Effector memory CD4-positive, alpha-beta T cell (primary cell): Measurements from ENCODE around the gene TGFBR1.

ENCODE experiments used
- DNase-seq, 3 donors: peaks; one replicate each; pipeline ENCODE4 v3.0.0-alpha.2; 2020
- H3K27ac ChIP-seq: 2 replicates; pipeline ENCODE4 v1.7.0; 2013; ENCODE audit warnings: mild to moderate bottlenecking, low read length, moderate library complexity; ENCODE audit not compliant: insufficient read depth, poor library complexity, severe bottlenecking
- H3K27me3 ChIP-seq: replicated peaks from 2 replicates; pipeline ENCODE4 v1.7.0; 2013; ENCODE audit warnings: mild to moderate bottlenecking, low read length; ENCODE audit not compliant: insufficient read depth, control insufficient read depth, poor library complexity, severe bottlenecking
- H3K36me3 ChIP-seq: 2 replicates; pipeline ENCODE4 v1.7.0; 2013; ENCODE audit warnings: mild to moderate bottlenecking, low read length, moderate library complexity; ENCODE audit not compliant: control insufficient read depth, insufficient read depth
- H3K4me1 ChIP-seq: 2 replicates; pipeline ENCODE4 v1.7.0; 2013; ENCODE audit warnings: low read length, mild to moderate bottlenecking; ENCODE audit not compliant: control insufficient read depth, insufficient read depth, poor library complexity, severe bottlenecking
- H3K4me3 ChIP-seq: 2 replicates; pipeline ENCODE4 v1.7.0; 2013; ENCODE audit warnings: low read length, low read depth, mild to moderate bottlenecking; ENCODE audit not compliant: insufficient read depth, poor library complexity, severe bottlenecking
- H3K9me3 ChIP-seq: 2 replicates; pipeline ENCODE4 v1.7.0; 2013; ENCODE audit warnings: mild to moderate bottlenecking, low read length, moderate library complexity; ENCODE audit not compliant: control insufficient read depth

The TGFBR1 gene

GRCh38 chr9:99066571-99066970 is 38.3 kb upstream of the TGFBR1 start:
- Histone ChIP-seq H3K27ac (no peak overlapping the region), H3K9me3 (no peaks in the 10 kb centered on the region), H3K36me3 (no peaks in the 10 kb centered on the region), H3K4me3 (no peak overlapping the region), H3K27me3 (no peaks in the 10 kb centered on the region), H3K4me1 (peaks cover 12% of the 10 kb centered on the region)
- no peak for DNase-seq

GRCh38 chr9:99069075-99069474 is 35.8 kb upstream of the TGFBR1 start:
- Histone ChIP-seq H3K4me1 (peaks cover 12% of the 10 kb centered on the region), H3K27ac (no peak overlapping the region), H3K27me3 (no peaks in the 10 kb centered on the region), H3K36me3 (no peaks in the 10 kb centered on the region), H3K4me3 (no peak overlapping the region), H3K9me3 (no peaks in the 10 kb centered on the region)
- DNase-seq: no peak

- Histone ChIP-seq H3K9me3 (no peaks in the 10 kb centered on the region), H3K4me1 (peaks cover 12% of the 10 kb centered on the region), H3K36me3 (no peaks in the 10 kb centered on the region), H3K4me3 (no peak overlapping the region), H3K27ac (no peak overlapping the region), H3K27me3 (no peaks in the 10 kb centered on the region)
- DNase-seq: no peak
Observed at GRCh38 chr9:99069546-99069945, 35.4 kb upstream of the TGFBR1 start.

GRCh38 chr9:99070681-99071080 is 34.2 kb upstream of the TGFBR1 start:
- H3K27ac ChIP-seq: no peak overlapping the region
- no peak overlapping the region for H3K4me3 ChIP-seq
- no peak for DNase-seq
- H3K9me3 ChIP-seq: no peaks in the 10 kb centered on the region
- no peaks in the 10 kb centered on the region for H3K36me3 ChIP-seq
- H3K4me1 ChIP-seq: peaks cover 15% of the 10 kb centered on the region
- no peaks in the 10 kb centered on the region for H3K27me3 ChIP-seq

GRCh38 chr9:99071313-99072039 is 33.4 kb upstream of the TGFBR1 start:
- Histone ChIP-seq H3K9me3 (no peaks in the 10 kb centered on the region), H3K36me3 (no peaks in the 10 kb centered on the region), H3K27ac (no peak overlapping the region), H3K4me3 (no peak overlapping the region), H3K27me3 (no peaks in the 10 kb centered on the region), H3K4me1 (peaks cover 23% of the 10 kb centered on the region)
- DNase-seq: no peak

GRCh38 chr9:99072040-99072394 is 32.9 kb upstream of the TGFBR1 start:
- no peaks in the 10 kb centered on the region for H3K9me3 ChIP-seq
- H3K36me3 ChIP-seq: no peaks in the 10 kb centered on the region
- H3K27ac ChIP-seq: no peak overlapping the region
- no peaks in the 10 kb centered on the region for H3K27me3 ChIP-seq
- H3K4me1 ChIP-seq: peaks cover 28% of the 10 kb centered on the region
- H3K4me3 ChIP-seq: no peak overlapping the region
- no peak for DNase-seq

GRCh38 chr9:99073347-99073746 is 31.6 kb upstream of the TGFBR1 start:
- Histone ChIP-seq H3K9me3 (no peaks in the 10 kb centered on the region), H3K27ac (no peak overlapping the region), H3K4me1 (peaks cover 35% of the 10 kb centered on the region), H3K4me3 (no peak overlapping the region), H3K27me3 (no peaks in the 10 kb centered on the region), H3K36me3 (no peaks in the 10 kb centered on the region)
- DNase-seq: no peak

GRCh38 chr9:99073985-99074901 is 30.7 kb upstream of the TGFBR1 start:
- H3K36me3 ChIP-seq: no peaks in the 10 kb centered on the region
- no peak overlapping the region for H3K27ac ChIP-seq
- no peak for DNase-seq
- peaks cover 26% of the 10 kb centered on the region for H3K4me1 ChIP-seq
- H3K9me3 ChIP-seq: no peaks in the 10 kb centered on the region
- H3K4me3 ChIP-seq: no peak overlapping the region
- no peaks in the 10 kb centered on the region for H3K27me3 ChIP-seq

GRCh38 chr9:99074902-99075245 is 30.0 kb upstream of the TGFBR1 start:
- DNase-seq: no peak
- Histone ChIP-seq H3K27me3 (no peaks in the 10 kb centered on the region), H3K4me1 (peaks cover 23% of the 10 kb centered on the region), H3K9me3 (no peaks in the 10 kb centered on the region), H3K4me3 (no peak overlapping the region), H3K27ac (no peak overlapping the region), H3K36me3 (no peaks in the 10 kb centered on the region)

GRCh38 chr9:99075246-99075912 is 29.5 kb upstream of the TGFBR1 start:
- Histone ChIP-seq H3K4me3 (no peak overlapping the region), H3K36me3 (no peaks in the 10 kb centered on the region), H3K27ac (no peak overlapping the region), H3K4me1 (peaks cover 23% of the 10 kb centered on the region), H3K9me3 (no peaks in the 10 kb centered on the region), H3K27me3 (no peaks in the 10 kb centered on the region)
- DNase-seq: no peak
